GM19468 (cell line): ENCODE measurements around the gene USP37.

ENCODE experiments used
- ATAC-seq: cut with Tn5 transposase; IDR thresholded peaks from one replicate; pipeline ENCODE4 v1.9.1; 2021; ENCODE audit warnings: mild to moderate bottlenecking, moderate library complexity, moderate number of reproducible peaks; ENCODE audit not compliant: unreplicated experiment; ENCODE audit errors: extremely low read depth

The USP37 gene

GRCh38 chr2:218435003-218435982 is 132.9 kb downstream of the USP37 start:
- ATAC-seq, result no peak

GRCh38 chr2:218434456-218434855 is 133.7 kb downstream of the USP37 start:
- ATAC-seq, result no peak

DNA sequence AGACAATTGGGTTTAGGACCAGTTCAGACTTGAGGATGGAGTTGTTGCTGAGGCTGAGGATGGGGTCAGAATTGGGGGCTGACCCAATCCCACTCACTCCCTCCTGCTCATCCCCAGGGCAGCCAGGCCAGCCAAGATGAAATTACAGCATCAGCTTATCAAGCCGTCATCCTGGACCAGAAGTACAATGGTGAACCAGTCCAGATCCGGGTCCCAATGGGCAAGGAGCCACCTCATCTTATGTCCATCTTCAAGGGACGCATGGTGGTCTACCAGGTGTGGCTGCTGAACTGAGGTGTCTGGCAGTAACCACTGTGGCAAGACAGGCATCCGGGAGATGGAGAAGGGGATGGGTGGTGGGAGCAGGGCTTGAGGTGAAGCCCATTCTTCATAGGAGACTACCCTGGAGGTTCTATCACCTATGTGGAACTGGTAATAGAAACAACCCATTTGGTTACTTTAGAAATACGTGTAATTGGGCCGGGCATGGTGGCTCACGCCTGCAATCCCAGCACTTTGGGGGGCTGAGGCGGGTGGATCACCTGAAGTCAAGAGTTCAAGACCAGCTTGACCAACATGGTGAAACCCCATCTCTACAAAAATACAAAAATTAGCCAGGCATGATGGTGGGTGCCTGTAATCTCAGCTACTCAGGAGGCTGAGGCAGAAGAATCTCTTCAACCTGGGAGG is 135.3 kb downstream of the USP37 start:
- no peak for ATAC-seq

DNA sequence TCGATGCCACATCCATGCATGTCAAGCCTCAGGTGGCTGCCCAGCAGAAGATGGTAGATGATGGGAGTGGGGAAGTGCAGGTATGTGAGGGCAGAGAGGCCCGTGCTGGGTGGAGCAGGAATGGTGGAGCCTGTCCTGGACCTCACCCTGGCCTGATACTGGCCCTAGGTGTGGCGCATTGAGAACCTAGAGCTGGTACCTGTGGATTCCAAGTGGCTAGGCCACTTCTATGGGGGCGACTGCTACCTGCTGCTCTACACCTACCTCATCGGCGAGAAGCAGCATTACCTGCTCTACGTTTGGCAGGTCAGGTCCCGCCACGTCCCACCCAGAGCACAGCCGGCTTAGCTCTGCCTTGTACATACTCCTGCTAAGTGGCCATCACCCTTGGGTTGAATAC is 136.3 kb downstream of the USP37 start:
- no peak for ATAC-seq

GRCh38 chr2:218430721-218431120 is 137.4 kb downstream of the USP37 start:
- no peak for ATAC-seq

GRCh38 chr2:218429911-218430692 is 138.0 kb downstream of the USP37 start:
- ATAC-seq, result no peak

DNA sequence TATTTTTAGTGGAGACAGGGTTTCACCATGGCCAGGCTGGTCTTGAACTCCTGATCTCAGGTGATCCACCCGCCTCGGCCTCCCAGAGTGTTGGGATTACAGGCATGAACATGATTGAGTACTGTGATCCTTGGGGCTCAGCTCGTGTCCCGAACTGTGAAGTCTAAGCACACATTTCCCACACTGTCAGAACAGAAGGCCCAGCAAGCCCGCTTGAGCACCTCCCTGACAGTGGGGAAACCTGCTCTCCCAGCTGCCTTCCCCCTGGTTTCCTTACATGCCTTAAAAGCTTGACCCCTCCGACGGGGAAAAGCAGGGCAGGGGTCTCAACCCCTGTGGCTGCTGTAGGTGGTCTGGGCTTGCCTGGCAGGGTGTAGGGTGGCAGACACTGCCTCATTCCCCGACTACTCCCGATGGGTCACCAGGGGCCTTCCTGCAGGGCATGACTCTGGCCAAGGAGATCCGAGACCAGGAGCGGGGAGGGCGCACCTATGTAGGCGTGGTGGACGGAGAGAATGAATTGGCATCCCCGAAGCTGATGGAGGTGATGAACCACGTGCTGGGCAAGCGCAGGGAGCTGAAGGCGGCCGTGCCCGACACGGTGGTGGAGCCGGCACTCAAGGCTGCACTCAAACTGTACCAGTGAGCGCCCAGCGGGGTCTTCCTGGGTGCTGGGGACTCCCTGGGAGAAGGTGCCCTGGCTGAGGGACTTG is 139.1 kb downstream of the USP37 start:
- no peak for ATAC-seq

GRCh38 chr2:218427741-218428140 is 140.4 kb downstream of the USP37 start:
- no peak for ATAC-seq

DNA sequence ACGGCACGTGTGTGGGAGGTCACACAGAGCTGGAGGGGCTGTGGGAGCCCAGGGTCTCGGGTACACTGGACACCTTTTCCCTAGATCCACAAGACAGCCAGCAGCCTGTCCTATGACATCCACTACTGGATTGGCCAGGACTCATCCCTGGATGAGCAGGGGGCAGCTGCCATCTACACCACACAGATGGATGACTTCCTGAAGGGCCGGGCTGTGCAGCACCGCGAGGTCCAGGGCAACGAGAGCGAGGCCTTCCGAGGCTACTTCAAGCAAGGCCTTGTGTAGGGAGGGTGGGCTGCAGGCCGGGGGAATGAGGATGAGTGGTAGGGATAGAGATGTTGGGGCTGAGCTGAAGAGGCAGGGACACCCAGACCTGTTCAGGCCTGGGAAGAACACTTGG is 142.6 kb downstream of the USP37 start:
- no peak for ATAC-seq

DNA sequence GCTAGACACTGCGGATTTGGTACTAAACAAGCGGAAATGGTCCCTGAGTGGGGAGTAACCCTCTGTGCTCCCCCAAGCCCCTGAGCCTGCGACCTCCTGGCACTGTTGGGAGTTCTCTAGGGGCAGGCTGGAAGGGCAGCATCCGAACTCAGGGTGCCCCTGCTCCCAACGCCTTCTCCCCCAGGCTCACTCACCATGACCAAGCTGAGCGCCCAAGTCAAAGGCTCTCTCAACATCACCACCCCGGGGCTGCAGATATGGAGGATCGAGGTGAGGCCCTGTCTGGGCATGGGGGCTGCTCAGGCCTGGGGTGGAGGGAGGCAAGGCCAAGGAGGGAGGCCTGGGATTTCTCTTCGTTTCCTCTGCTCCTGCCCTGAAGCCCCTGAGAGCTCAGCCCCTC is 144.6 kb downstream of the USP37 start:
- ATAC-seq, result no peak

DNA sequence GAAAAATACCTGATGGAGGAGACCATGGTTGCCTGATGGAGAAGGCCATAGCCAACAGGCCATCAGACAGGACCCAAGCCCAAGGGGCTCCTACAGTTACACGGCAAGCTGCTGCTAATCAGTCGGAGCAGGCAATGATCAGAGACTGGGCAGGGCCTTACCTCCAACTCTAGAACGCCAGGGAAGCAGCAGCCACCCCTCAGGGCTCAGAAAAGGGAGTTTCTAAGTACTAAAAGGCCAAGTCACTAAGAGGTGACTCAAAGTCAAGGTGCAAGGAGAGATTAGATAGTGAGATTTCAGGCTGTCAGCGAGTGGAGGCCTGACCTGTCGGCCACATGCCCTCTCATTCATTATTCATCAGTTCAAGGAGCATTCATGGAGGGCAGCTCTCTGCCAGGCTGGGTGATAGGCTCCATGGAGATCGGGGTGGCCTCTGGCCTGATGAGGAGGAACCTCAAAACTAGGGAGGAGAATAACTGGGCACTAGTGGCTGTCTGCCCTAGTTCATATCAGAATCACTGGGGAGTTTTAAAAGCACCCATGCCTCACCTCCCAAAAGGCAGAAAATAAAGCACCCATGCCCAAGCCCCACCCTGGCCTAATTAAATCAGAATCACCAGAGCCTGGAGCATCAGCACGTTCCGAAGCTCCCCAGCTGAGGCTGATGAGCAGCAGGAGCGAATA is 145.6 kb downstream of the USP37 start:
- no peak for ATAC-seq

GRCh38 chr2:218421027-218421426 is 147.1 kb downstream of the USP37 start:
- ATAC-seq, result no peak

- no peak for ATAC-seq
Measured at GRCh38 chr2:218419630-218420216, 148.4 kb downstream of the USP37 start.

GRCh38 chr2:218418717-218419458 is 149.3 kb downstream of the USP37 start, which contains the start of gene VIL1:
Gene VIL1, plus strand, starts transcription at chr2:218419123. Its CDS starts 4,656 bp downstream, at chr2:218423779.
- no peak for ATAC-seq

DNA sequence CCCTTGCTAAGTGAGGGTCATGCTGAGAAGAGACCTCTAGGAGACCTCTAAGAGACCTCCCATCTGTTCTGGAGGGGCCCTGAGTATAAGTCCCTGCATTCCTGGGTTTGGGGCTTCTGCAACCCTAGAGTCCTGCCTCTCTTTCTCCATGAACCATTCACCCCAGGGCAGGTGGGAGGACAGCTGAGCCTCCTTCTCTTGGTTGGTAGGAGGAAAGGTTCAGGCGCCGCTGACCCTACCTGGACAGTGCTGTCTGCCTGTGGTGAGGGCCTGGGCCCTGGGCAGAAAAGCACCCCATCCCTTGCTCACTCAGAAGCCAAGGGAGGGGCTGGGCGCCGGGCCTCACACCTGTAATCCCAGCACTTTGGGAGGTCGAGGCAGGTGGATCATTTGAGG is 149.8 kb downstream of the USP37 start:
- ATAC-seq, result no peak

DNA sequence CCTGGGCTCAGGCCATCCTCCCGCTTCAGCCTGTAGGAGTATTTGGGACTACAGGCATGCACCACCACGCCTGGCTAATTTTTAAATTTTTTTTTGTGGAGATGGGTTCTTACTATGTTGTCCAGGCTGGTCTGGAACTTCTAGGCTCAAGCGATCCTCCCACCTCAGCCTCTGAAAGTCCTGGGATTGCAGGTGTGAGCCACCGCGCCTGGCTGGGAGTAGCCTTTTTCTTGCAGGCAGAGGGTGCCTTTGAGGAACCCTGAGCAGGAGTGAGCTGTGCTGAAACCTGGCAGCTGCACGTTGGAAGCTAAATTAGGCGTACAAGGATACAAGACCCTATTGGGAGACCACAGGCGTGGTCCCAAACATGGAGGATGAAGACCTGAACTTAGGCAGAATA is 160.4 kb downstream of the USP37 start:
- no peak for ATAC-seq

- ATAC-seq, result no peak
Measured at GRCh38 chr2:218406949-218407618, 161.1 kb downstream of the USP37 start.
